HG03354 (cell line): ENCODE data around the gene TALDO1.

Experiments
- ATAC-seq: cut with Tn5 transposase; IDR thresholded peaks from one replicate; pipeline ENCODE4 v1.9.1; 2021; ENCODE audit warnings: mild to moderate bottlenecking; ENCODE audit not compliant: unreplicated experiment, poor library complexity, severe bottlenecking

The TALDO1 gene

GRCh38 chr11:778976-779954 lies 32.0 kb downstream of the TALDO1 start:
- no peak for ATAC-seq

DNA sequence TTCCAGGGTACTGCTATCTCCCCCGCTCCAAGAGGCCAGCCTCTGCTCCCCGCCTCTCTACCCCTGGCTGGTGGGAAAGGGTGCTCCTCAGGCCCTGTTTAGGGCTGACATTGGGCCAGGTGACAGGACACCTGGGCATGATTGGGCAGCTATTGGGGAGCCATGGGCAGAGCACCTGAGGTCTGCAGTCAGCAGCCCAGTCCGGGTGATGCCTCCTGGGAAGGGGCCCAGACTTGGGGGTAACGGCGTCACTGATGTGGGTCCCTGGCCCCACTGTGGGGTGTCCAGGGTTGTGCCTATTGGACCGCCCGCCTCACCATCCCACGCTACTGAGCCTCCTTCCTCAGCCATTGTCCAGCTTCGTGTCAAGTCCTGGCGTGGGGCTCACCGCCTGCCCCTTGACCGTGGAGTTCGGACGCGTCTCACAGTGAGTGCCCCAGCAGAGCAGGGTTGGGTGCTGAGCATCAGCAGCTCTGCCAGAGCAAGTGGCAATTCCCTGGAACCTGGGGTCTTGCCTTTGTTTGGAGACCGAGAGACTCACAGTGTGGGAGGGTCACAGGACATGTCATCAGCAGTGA lies 32.8 kb downstream of the TALDO1 start:
- no peak for ATAC-seq

DNA sequence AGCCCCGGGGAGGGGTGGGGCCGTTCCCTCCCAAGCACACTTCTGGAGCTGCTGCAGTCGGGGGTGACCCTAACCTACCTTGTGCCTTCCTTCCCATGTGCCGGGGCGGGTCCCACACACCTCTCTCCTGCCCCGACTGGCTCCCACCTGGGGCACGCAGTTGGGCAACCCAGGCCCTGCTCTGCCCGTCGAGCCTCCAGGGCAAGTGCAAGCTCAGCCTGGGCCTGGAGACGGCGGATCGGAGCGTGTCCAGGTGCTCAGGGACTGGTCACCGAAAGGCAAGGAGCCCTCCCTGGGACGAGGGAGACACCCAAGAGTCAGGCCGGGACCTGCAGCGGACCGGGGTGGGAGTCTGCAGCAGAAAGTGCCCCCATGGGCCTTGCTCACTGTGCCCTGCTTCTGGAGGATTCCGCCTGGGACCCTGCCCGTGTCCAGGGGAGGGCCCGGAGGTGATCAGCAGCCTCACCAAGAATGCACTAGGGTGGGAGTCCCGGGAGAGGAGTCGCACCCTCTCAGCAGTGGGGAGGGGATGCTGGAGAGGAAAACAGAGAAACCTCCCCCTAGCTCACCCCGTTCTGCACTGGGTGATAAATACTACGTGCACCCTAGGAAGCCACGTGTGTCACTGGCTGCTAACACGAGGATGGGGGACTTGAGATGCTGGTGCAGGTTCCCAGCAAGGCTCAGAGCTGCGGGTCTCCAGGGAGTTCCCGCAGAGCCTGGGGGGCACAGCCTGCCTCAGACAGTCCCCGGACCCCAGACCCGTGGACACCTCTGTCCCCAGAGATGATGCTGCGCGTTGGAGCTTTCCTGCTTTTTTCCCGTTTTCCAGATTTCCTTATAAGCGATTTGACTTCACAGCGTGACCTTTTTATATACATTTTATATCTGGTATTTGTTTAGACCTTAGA lies 35.3 kb downstream of the TALDO1 start:
- ATAC-seq: no peak

DNA sequence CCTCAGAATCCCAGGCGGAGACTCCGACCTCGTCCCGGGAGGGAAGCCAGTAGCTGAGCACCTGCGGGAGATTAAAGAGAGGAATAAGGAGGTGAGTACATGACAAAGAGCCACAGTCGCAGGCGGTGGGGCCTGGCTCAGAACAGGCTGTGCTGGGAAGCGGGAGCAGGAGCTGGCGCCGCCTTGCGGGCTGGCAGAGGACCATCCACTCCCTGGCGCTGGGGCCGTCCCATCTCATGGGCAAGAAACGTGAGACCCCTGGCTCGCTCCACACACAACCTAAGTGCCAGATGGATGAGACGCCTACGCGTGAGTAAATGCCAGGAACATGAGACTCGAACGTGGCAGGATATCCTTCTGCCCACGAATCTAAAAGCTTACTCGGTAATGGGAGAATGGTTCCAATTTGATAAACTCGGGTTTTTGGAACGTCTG lies 36.3 kb downstream of the TALDO1 start:
- no peak for ATAC-seq

DNA sequence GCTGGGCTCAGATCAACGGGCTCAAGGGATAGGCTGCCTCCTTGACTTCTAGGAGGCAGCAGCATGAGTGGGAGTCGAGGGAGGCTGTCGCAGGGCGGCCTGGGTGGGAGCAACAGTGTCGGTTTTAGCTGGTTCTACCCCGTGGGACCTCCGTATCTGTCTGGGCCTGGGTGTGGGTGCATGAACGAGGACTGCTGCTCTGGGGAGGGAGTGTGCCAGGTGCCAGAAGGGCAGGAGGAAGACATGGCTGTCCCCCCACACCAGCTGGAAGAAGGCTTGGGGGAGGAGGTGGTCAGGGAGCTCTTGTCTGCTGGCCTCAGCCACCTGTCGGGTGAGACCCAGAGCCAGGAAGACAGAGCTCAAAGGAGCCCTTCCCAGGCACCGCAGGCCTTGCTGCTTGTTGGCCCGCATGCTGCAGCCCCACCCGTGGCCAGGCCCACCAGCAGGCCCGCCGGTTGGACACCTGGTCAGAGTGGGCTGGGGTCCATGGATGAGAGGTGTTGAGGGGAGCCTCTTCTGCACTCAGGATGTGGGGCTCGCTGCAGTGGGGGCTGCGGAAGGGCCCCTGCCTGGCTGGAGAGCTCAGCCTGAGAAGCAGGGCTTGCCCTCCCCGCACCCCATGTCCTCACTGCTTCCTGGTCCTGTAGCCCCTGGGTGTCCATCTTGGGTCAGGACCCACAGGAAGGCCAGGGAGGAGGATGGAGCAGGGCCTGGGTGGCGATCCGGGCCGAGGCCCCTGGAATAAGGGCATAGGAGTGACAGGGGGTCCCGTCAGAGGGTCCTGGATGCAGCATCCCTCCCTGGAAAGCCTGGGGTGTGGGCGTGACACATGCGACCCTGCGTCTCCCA lies 39.2 kb downstream of the TALDO1 start:
- ATAC-seq: no peak

- no peak for ATAC-seq
These were observed 39.9 kb downstream of the TALDO1 start for GRCh38 chr11:787084-787675.

- ATAC-seq: no peak
These were observed 40.9 kb downstream of the TALDO1 start for GRCh38 chr11:788009-788640.

GRCh38 chr11:788953-789940 lies 42.0 kb downstream of the TALDO1 start:
- ATAC-seq: no peak

- ATAC-seq: no peak
These were observed 42.7 kb downstream of the TALDO1 start, which contains the start of gene CEND1 for GRCh38 chr11:789943-790342. CEND1 (minus strand) TSS chr11:790090; CDS start chr11:788576, 1,514 bp downstream.

GRCh38 chr11:790721-791564 lies 43.7 kb downstream of the TALDO1 start:
- ATAC-seq: no peak

GRCh38 chr11:791658-792534 lies 44.6 kb downstream of the TALDO1 start:
- ATAC-seq: no peak

DNA sequence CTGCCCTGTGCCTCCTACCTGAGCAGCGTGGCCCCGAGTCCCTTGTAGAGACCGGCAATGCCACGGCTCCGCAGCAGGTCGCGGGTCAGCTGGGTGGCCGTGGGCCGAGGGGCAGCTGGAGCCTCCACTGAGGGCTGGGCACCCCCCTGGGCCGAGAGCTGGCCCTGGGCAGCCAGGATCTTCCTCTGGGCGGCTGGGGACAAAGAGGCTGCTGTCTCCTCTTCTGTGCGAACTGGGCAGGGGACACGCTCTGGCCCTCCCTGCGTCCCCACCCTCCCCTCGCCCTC lies 45.2 kb downstream of the TALDO1 start:
- no peak for ATAC-seq

DNA sequence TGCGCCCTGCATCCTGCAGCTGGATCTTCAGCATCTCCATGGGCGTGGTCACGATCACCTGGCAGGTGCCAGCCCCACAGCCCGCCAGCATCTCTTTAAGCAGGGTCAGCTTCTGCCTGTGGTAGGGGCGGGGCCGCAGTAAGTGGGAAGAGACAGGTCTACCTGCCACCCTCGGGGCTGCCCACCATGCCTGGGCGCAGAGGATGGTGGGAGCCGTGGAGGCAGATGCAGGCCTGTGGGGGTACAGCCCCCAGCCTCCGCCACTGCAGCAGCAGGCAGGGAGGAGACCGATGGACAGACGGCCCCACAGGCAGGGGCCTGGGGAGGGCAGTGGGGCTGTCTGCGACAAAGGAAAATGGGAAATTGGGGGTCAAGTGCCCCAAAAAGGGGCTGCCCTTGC lies 45.6 kb downstream of the TALDO1 start:
- no peak for ATAC-seq

- no peak for ATAC-seq
These were observed 46.3 kb downstream of the TALDO1 start for GRCh38 chr11:793556-793955.

DNA sequence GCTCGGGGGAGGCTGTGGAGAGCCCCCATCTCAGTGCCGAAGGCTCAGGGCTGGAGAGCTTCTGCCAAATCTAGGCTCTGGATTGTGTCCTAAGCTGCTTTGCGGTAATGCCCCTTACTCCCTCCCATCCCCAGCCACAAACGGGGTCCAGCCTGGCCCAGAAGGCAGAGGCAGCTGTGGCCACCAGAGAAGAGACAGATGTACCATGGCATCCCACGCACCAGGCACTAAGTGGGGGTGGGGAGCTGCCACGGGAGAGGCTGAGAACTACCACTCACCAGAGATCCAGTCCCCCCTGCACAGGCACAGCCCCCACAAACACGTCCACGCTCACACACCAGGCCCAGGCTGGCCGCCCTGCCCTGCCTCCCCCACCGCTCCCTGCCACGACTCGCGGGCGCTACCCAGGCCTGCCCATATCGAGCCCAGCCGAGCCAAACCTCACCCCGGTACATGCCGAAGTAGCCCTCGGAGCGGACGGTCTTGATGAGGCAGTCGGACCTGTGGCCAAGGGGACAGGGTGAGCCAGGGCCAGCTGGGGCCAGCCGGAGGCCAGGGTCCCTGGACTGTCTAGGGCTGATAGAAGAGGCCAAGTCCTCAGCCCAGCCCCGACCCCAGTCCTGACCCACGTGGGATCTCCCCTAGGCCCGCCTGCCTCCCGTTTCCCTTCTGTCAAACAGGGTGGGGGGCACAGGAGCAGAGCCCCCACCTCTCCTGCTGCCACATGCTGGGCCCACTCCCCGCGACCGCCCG lies 46.9 kb downstream of the TALDO1 start:
- no peak for ATAC-seq
